RKO (cell line): ENCODE measurements around the gene PTGIS.
"Not testable (repeated sequence)": the region's sequence is repeated elsewhere in the genome, so short reads cannot be mapped to it uniquely, and the experiment has no call there.

Source experiments
- DNase-seq: peaks from one replicate; pipeline ENCODE4 v3.0.0-alpha.2; 2016; ENCODE audit warnings: low spot score

The PTGIS gene

GRCh38 chr20:49567421-49568277 is at the start of gene PTGIS:
PTGIS (minus strand) TSS chr20:49568137; CDS start chr20:49568116, 21 bp downstream.
- DNase-seq = no peak

GRCh38 chr20:49617394-49617793 is 49.5 kb upstream of the PTGIS start:
- DNase-seq = not testable (repeated sequence)

- DNase-seq = no peak
These were observed 48.4 kb upstream of the PTGIS start for GRCh38 chr20:49616154-49617007.

GRCh38 chr20:49615401-49616153 is 47.6 kb upstream of the PTGIS start:
- no peak for DNase-seq

- DNase-seq = not testable (repeated sequence)
These were observed 47.1 kb upstream of the PTGIS start for GRCh38 chr20:49615051-49615400.

GRCh38 chr20:49614338-49615050 is 46.6 kb upstream of the PTGIS start:
- DNase-seq = no peak

- DNase-seq = no peak
These were observed 44.3 kb upstream of the PTGIS start for GRCh38 chr20:49612127-49612738.

- not testable (repeated sequence) for DNase-seq
These were observed 43.7 kb upstream of the PTGIS start for GRCh38 chr20:49611539-49612126.

GRCh38 chr20:49610691-49611538 is 43.0 kb upstream of the PTGIS start:
- peak; percentile 67 for DNase-seq

GRCh38 chr20:49608752-49609670 is 41.1 kb upstream of the PTGIS start:
- DNase-seq = peak; percentile 49

GRCh38 chr20:49607568-49607967 is 39.6 kb upstream of the PTGIS start:
- DNase-seq = no peak

- DNase-seq = peak; percentile 30
These were observed 35.3 kb upstream of the PTGIS start for GRCh38 chr20:49603209-49603627.

GRCh38 chr20:49602345-49603208 is 34.6 kb upstream of the PTGIS start:
- no peak for DNase-seq

- no peak for DNase-seq
These were observed 33.4 kb upstream of the PTGIS start for GRCh38 chr20:49601153-49601924.

GRCh38 chr20:49599746-49600113 is 31.8 kb upstream of the PTGIS start:
- no peak for DNase-seq

GRCh38 chr20:49597825-49598395 is 30.0 kb upstream of the PTGIS start:
- no peak for DNase-seq
